Progenitor cell of endocrine pancreas (in vitro differentiated cells): Measurements from ENCODE around the gene TPRG1. TPM values are rescaled to one million over a fixed set of nuclear protein-coding genes. Genes with fewer than 3 reads are reported as not detected.

Experiments
- DNase-seq: peaks from one replicate; pipeline ENCODE4 v3.0.0; 2021; ENCODE audit warnings: low spot score; ENCODE audit not compliant: unreplicated experiment
- H3K27ac Mint-ChIP-seq: 2 replicates; pipeline ENCODE4 v1.8.0; 2021; ENCODE audit warnings: mild to moderate bottlenecking, moderate library complexity, mixed read lengths
- H3K27me3 Mint-ChIP-seq: 2 replicates; pipeline ENCODE4 v1.8.0; 2021; ENCODE audit warnings: mixed read lengths
- H3K36me3 Mint-ChIP-seq: 2 replicates; pipeline ENCODE4 v1.8.0; 2022; ENCODE audit warnings: mixed read lengths; ENCODE audit not compliant: insufficient read depth
- H3K4me1 Mint-ChIP-seq: 2 replicates; pipeline ENCODE4 v1.8.0; 2021; ENCODE audit warnings: low read depth, mixed read lengths
- H3K4me3 Mint-ChIP-seq: 2 replicates; pipeline ENCODE4 v1.8.0; 2021; ENCODE audit warnings: low read depth, mild to moderate bottlenecking, moderate library complexity, mixed read lengths
- H3K9me3 Mint-ChIP-seq: 2 replicates; pipeline ENCODE4 v1.8.0; 2021; ENCODE audit warnings: low read depth, mixed read lengths
- CTCF ChIP-seq: fragments of 200-600 bp; sonication (generic); IDR thresholded peaks from one replicate; pipeline ENCODE4 v1.5.0; 2021; ENCODE audit warnings: antibody characterized with exemption, mild to moderate bottlenecking; ENCODE audit not compliant: unreplicated experiment
- total RNA-seq: library from RNA; stranded (reverse); gene quantifications from 2 replicates; pipeline ENCODE4 v1.2.1, GENCODE V29; 2021

Gene TPRG1
- total RNA-seq, 1 donor from 2014 or later, result 2.3 TPM

GRCh38 chr3:189192725-189193124 lies 21.0 kb downstream of the TPRG1 start:
- Mint-ChIP-seq H3K27me3 (no peaks in the 10 kb centered on the region), H3K9me3 (peaks cover 33% of the 10 kb centered on the region), H3K27ac (no peak overlapping the region), H3K4me1 (peaks cover 9% of the 10 kb centered on the region), H3K36me3 (peaks cover 9% of the 10 kb centered on the region), H3K4me3 (no peak overlapping the region)
- no peak for TF ChIP-seq CTCF
- DNase-seq, result no peak

GRCh38 chr3:189195302-189195701 lies 23.5 kb downstream of the TPRG1 start:
- TF ChIP-seq CTCF, result no peak
- H3K4me1 Mint-ChIP-seq, result no peaks in the 10 kb centered on the region
- no peak overlapping the region for H3K27ac Mint-ChIP-seq
- no peaks in the 10 kb centered on the region for H3K27me3 Mint-ChIP-seq
- H3K36me3 Mint-ChIP-seq, result peaks cover 9% of the 10 kb centered on the region
- H3K9me3 Mint-ChIP-seq, result peaks cover 33% of the 10 kb centered on the region
- no peak for DNase-seq
- H3K4me3 Mint-ChIP-seq, result no peak overlapping the region

GRCh38 chr3:189202106-189202505 lies 30.3 kb downstream of the TPRG1 start:
- peaks cover 3% of the 10 kb centered on the region for H3K4me1 Mint-ChIP-seq
- no peaks in the 10 kb centered on the region for H3K36me3 Mint-ChIP-seq
- H3K9me3 Mint-ChIP-seq, result peaks cover 3% of the 10 kb centered on the region
- H3K4me3 Mint-ChIP-seq, result no peak overlapping the region
- no peak for TF ChIP-seq CTCF
- H3K27ac Mint-ChIP-seq, result no peak overlapping the region
- no peaks in the 10 kb centered on the region for H3K27me3 Mint-ChIP-seq
- no peak for DNase-seq

- H3K4me1 Mint-ChIP-seq, result peaks cover 3% of the 10 kb centered on the region
- TF ChIP-seq CTCF, result no peak
- no peak overlapping the region for H3K27ac Mint-ChIP-seq
- H3K36me3 Mint-ChIP-seq, result no peaks in the 10 kb centered on the region
- no peak for DNase-seq
- H3K27me3 Mint-ChIP-seq, result no peaks in the 10 kb centered on the region
- H3K9me3 Mint-ChIP-seq, result no peaks in the 10 kb centered on the region
- H3K4me3 Mint-ChIP-seq, result no peak overlapping the region
Measured at GRCh38 chr3:189202583-189202982, 30.8 kb downstream of the TPRG1 start.

- Mint-ChIP-seq H3K4me3 (no peak overlapping the region), H3K4me1 (peaks cover 3% of the 10 kb centered on the region), H3K27me3 (no peaks in the 10 kb centered on the region), H3K27ac (no peak overlapping the region), H3K36me3 (no peaks in the 10 kb centered on the region), H3K9me3 (no peaks in the 10 kb centered on the region)
- no peak for DNase-seq
- TF ChIP-seq CTCF, result no peak
Measured at GRCh38 chr3:189204167-189204866, 32.5 kb downstream of the TPRG1 start.
